Measurements from ENCODE around the gene VILL. TPM values are rescaled to one million over a fixed set of nuclear protein-coding genes. Genes with fewer than 3 reads are reported as not detected.

VILL gene
- 6.7 and 9.4 TPM in 2 replicates for total RNA-seq
- 1.9 and 2.0 TPM in 2 replicates for polyA plus RNA-seq
- polyA plus RNA-seq (2012), result 1.9 and 2.1 TPM in 2 replicates
- 3.0 and 36.9 TPM in 2 replicates for polyA minus RNA-seq (ENCODE audit: low replicate concordance)

DNA sequence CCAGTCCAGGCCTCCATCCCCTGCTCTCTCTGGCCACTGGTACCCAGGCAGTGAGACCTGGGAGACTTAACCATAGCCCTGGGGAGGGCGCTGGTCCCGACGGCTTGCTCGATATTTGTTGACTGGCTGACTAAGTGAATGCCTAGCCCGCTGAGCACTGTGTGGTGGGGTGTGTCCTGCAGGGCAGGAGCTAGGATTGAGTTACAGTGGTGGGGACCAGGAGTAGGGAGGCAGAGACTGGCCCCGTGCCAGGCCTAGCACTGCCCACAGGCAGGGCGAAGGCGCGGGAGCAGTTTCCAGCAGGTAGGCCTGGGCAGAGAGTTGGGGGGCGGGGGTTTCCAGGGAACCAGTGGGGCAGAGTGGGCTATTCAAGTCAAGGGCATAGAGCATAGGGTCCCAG lies at the start of gene VILL:
Gene VILL, plus strand, starts transcription at position 260 of the 400 bp plus-strand sequence. CDS start 2,887 bp downstream, outside the sequence.
- no peak within 1 kb of the TSS for H3K27ac ChIP-seq (ENCODE audit: insufficient read depth, low read length)
- DNase-seq (ENCODE audit: low read depth in 2 of 2), result no peak
- no peak within 1 kb of the TSS for H3K4me2 ChIP-seq (ENCODE audit: extremely low read depth, insufficient read depth, low read length)
- H3K4me1 ChIP-seq (ENCODE audit: control insufficient read depth, extremely low read depth, insufficient read depth, low read length), result peaks cover 2% of the 10 kb centered on the region
- H3K4me3 ChIP-seq (replicated peaks in 1 of 4; ENCODE audit: control extremely low read depth in 1 of 4, insufficient read depth in 1 of 4, low read depth in 3 of 4, low read length in 4 of 4), result no peak within 1 kb of the TSS
- H3K9ac ChIP-seq (ENCODE audit: insufficient read depth, low read length), result no peak within 1 kb of the TSS
- H2AFZ ChIP-seq (ENCODE audit: low read length), result no peak within 1 kb of the TSS
- no peaks in the 10 kb centered on the region for H3K9me3 ChIP-seq (ENCODE audit: control insufficient read depth, insufficient read depth, low read depth, low read length)
- H3K27me3 ChIP-seq (ENCODE audit: control insufficient read depth, insufficient read depth, low read length), result no peaks in the 10 kb centered on the region
- TF ChIP-seq EZH2 (IDR thresholded peaks at IDR 0.05; ENCODE audit: low read length, missing control alignments), result no peak
- TF ChIP-seq, protein P1, sequence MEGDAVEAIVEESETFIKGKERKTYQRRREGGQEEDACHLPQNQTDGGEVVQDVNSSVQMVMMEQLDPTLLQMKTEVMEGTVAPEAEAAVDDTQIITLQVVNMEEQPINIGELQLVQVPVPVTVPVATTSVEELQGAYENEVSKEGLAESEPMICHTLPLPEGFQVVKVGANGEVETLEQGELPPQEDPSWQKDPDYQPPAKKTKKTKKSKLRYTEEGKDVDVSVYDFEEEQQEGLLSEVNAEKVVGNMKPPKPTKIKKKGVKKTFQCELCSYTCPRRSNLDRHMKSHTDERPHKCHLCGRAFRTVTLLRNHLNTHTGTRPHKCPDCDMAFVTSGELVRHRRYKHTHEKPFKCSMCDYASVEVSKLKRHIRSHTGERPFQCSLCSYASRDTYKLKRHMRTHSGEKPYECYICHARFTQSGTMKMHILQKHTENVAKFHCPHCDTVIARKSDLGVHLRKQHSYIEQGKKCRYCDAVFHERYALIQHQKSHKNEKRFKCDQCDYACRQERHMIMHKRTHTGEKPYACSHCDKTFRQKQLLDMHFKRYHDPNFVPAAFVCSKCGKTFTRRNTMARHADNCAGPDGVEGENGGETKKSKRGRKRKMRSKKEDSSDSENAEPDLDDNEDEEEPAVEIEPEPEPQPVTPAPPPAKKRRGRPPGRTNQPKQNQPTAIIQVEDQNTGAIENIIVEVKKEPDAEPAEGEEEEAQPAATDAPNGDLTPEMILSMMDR (conservative IDR thresholded peaks at IDR 0.05 in 1 of 2, IDR thresholded peaks at IDR 0.05 in 1 of 2; ENCODE audit: low read depth in 1 of 2, low read length in 2 of 2), result no peak
- H3K79me2 ChIP-seq (ENCODE audit: control insufficient read depth, insufficient read depth, low read length), result no peaks in the 10 kb centered on the region
- no peaks in the 10 kb centered on the region for H4K20me1 ChIP-seq (ENCODE audit: control insufficient read depth, extremely low read depth, insufficient read depth, low read length)
- H3K36me3 ChIP-seq (ENCODE audit: control insufficient read depth, insufficient read depth, low read length), result no peaks in the 10 kb centered on the region

DNA sequence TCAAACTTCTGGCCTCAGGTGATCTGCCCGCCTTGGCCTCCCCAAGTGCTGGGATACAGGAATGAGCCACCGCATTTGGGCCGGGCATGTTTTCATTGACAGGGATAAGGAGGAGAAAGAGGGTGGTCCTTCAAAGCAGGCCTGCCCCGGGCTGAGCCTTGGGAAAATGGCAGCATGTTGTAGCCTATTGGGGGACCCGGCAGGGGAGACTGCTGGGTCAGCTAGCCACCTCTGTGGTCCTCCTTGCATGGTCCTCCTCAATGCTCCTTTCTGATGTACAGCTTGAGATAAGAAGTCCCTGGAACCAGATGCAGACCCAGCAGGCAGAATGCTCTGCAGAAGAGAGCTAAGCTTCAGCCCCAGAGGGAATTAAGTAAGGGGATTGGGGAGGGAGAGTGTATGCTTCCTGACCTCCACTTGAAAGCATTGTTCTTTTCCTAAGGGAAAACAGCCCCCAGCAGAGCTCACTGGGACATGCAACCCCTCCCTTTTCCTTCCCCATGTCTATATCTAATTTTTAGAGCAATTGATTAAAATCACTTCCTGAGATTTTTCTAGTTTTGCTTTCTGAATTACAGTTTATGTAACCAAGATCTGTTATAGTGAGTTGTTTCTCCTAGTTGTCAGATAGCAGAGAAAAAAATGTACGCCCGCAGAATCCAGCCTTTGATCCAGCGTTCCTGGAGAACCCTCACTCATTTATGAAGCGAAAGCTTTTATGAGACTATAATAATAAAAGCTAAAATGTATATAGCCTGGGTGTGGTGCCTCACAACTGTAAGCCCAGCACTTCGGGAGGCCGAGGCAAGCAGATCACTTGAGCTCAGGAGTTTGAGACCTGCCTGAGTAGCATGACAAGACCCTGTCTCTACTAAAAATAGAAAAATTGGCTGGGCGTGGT lies 48.7 kb upstream of the VILL start:
- no peak for DNase-seq (ENCODE audit: low read depth in 2 of 2)
- H3K4me2 ChIP-seq (ENCODE audit: extremely low read depth, insufficient read depth, low read length), result peak overlapping the region; percentile 48
- H3K27ac ChIP-seq (ENCODE audit: insufficient read depth, low read length), result no peak overlapping the region

DNA sequence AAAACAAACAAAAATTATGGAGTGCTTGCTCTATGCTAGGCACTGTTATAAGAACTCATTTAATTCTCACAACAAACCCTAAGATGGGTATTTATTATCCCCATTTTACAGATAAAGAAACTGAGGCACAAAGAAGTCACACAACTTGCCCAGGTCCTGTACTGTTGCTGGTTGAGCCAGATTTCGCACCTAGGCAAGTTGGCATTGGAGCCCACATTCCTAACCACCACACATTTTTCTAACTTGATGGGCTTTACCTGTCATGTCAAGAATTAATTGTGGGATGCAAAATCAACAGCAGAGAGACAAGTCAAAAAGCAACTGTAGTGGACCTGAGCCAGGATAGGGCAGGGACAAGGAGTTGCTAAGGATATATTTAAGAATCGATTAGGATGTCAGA lies 47.9 kb upstream of the VILL start:
- no peak overlapping the region for H2AFZ ChIP-seq (ENCODE audit: low read length)
- no peak for DNase-seq (ENCODE audit: low read depth in 2 of 2)
- H3K4me2 ChIP-seq (ENCODE audit: extremely low read depth, insufficient read depth, low read length), result no peak overlapping the region
- no peak overlapping the region for H3K9ac ChIP-seq (ENCODE audit: insufficient read depth, low read length)
- no peaks in the 10 kb centered on the region for H3K9me3 ChIP-seq (ENCODE audit: control insufficient read depth, insufficient read depth, low read depth, low read length)
- no peak overlapping the region for H3K4me3 ChIP-seq (replicated peaks in 1 of 4; ENCODE audit: control extremely low read depth in 1 of 4, insufficient read depth in 1 of 4, low read depth in 3 of 4, low read length in 4 of 4)
- peaks cover 33% of the 10 kb centered on the region for H3K4me1 ChIP-seq (ENCODE audit: control insufficient read depth, extremely low read depth, insufficient read depth, low read length)
- no peaks in the 10 kb centered on the region for H3K36me3 ChIP-seq (ENCODE audit: control insufficient read depth, insufficient read depth, low read length)
- no peak for TF ChIP-seq EZH2 (IDR thresholded peaks at IDR 0.05; ENCODE audit: low read length, missing control alignments)
- TF ChIP-seq, protein P1 (conservative IDR thresholded peaks at IDR 0.05 in 1 of 2, IDR thresholded peaks at IDR 0.05 in 1 of 2; ENCODE audit: low read depth in 1 of 2, low read length in 2 of 2), result no peak
- no peaks in the 10 kb centered on the region for H4K20me1 ChIP-seq (ENCODE audit: control insufficient read depth, extremely low read depth, insufficient read depth, low read length)
- peaks cover 3% of the 10 kb centered on the region for H3K79me2 ChIP-seq (ENCODE audit: control insufficient read depth, insufficient read depth, low read length)
- H3K27me3 ChIP-seq (ENCODE audit: control insufficient read depth, insufficient read depth, low read length), result no peaks in the 10 kb centered on the region
- no peak overlapping the region for H3K27ac ChIP-seq (ENCODE audit: insufficient read depth, low read length)

More for the DNA sequence above, 48.7 kb upstream of the VILL start:
- no peak overlapping the region for H2AFZ ChIP-seq (ENCODE audit: low read length)
- peaks cover 34% of the 10 kb centered on the region for H3K4me1 ChIP-seq (ENCODE audit: control insufficient read depth, extremely low read depth, insufficient read depth, low read length)
- no peaks in the 10 kb centered on the region for H3K27me3 ChIP-seq (ENCODE audit: control insufficient read depth, insufficient read depth, low read length)
- no peak overlapping the region for H3K4me3 ChIP-seq (replicated peaks in 1 of 4; ENCODE audit: control extremely low read depth in 1 of 4, insufficient read depth in 1 of 4, low read depth in 3 of 4, low read length in 4 of 4)
- H3K9ac ChIP-seq (ENCODE audit: insufficient read depth, low read length), result no peak overlapping the region
- no peaks in the 10 kb centered on the region for H3K36me3 ChIP-seq (ENCODE audit: control insufficient read depth, insufficient read depth, low read length)
- no peaks in the 10 kb centered on the region for H3K9me3 ChIP-seq (ENCODE audit: control insufficient read depth, insufficient read depth, low read depth, low read length)
- no peaks in the 10 kb centered on the region for H4K20me1 ChIP-seq (ENCODE audit: control insufficient read depth, extremely low read depth, insufficient read depth, low read length)
- peaks cover 3% of the 10 kb centered on the region for H3K79me2 ChIP-seq (ENCODE audit: control insufficient read depth, insufficient read depth, low read length)
- TF ChIP-seq EZH2 (IDR thresholded peaks at IDR 0.05; ENCODE audit: low read length, missing control alignments), result no peak
- TF ChIP-seq, protein P1 (conservative IDR thresholded peaks at IDR 0.05 in 1 of 2, IDR thresholded peaks at IDR 0.05 in 1 of 2; ENCODE audit: low read depth in 1 of 2, low read length in 2 of 2), result no peak

All from fibroblast of lung (primary cell).